AG04449 (cell line): ENCODE results near the gene KLHL29.

Experiments
- CTCF ChIA-PET: fragments of 350-600 bp; formaldehyde crosslinking; extraction: SDS; loops from one replicate; lab custom pipeline; 2021; ENCODE audit warnings: antibody characterized with exemption; lab: Yijun Ruan, JAX
- POLR2A ChIA-PET: fragments of 400-600, 350-600 bp; formaldehyde crosslinking; extraction: SDS; loops from one replicate; lab custom pipeline; 2020; ENCODE audit warnings: antibody characterized with exemption, inconsistent platforms; lab: Yijun Ruan, JAX
- DNase-seq: peaks from one replicate; pipeline ENCODE4 v3.0.0-alpha.2; 2010; ENCODE audit warnings: low read depth, low spot score
- H3K4me3 ChIP-seq: 2 replicates; pipeline ENCODE4 v1.5.1; 2011; ENCODE audit warnings: low read depth, mild to moderate bottlenecking, control low read depth, low read length
- TF ChIP-seq, protein P1 (sequence below): IDR thresholded peaks from one replicate; pipeline ENCODE4 v1.5.1; 2011; ENCODE audit warnings: mild to moderate bottlenecking, moderate library complexity, low read length, control low read depth, inconsistent platforms; ENCODE audit not compliant: insufficient read depth; ENCODE audit errors: missing control alignments

KLHL29 gene

DNA sequence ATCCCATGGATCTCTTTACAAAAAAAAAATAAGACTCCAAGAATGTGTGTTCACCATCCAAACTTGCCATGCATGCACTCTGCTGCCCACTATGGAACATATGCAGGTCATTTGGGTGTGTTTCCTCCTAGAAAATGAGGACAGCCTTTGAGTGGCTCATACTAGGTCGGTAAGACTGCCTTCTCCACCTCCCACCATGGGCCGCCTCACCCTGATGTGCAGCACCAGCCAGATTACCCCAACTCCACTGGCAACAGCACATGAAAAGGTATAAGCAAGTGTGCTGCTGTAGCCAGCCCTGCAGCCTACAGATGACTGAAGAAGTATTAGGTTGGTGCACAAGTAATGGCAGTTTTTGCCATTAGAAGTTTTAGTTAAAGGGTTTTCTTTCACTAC lies 327.8 kb downstream of the KLHL29 start:
- no peak overlapping the region for H3K4me3 ChIP-seq
- TF ChIP-seq, protein P1, sequence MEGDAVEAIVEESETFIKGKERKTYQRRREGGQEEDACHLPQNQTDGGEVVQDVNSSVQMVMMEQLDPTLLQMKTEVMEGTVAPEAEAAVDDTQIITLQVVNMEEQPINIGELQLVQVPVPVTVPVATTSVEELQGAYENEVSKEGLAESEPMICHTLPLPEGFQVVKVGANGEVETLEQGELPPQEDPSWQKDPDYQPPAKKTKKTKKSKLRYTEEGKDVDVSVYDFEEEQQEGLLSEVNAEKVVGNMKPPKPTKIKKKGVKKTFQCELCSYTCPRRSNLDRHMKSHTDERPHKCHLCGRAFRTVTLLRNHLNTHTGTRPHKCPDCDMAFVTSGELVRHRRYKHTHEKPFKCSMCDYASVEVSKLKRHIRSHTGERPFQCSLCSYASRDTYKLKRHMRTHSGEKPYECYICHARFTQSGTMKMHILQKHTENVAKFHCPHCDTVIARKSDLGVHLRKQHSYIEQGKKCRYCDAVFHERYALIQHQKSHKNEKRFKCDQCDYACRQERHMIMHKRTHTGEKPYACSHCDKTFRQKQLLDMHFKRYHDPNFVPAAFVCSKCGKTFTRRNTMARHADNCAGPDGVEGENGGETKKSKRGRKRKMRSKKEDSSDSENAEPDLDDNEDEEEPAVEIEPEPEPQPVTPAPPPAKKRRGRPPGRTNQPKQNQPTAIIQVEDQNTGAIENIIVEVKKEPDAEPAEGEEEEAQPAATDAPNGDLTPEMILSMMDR: no peak
- ChIA-PET CTCF (no interaction called here), POLR2A (no interaction called here)
- DNase-seq: no peak

DNA sequence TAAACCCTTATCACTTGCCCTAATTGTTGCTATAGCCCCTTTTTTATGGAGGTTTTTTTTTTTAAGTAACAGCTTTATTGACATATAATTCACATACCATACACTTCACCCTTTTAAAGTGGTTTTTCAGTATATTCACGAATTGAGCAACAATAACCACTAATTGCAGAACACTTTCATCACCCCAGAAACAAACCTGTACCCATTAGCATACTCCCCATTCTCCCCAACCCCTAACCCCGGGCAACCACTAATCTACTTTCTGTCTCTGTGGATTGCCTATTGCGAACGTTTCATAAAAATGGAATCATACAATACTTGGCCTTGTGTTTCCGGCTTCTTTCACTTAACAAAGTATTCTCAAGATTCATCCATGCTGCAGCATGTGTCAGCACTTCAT lies 328.4 kb downstream of the KLHL29 start:
- ChIA-PET CTCF (interaction anchor here (0.7 kb wide), 1 partner anchor 168 kb away, joined by 3 read pairs; no protein-coding TSS in a partner anchor), POLR2A (no interaction called here)
- TF ChIP-seq, protein P1: no peak
- no peak overlapping the region for H3K4me3 ChIP-seq
- DNase-seq: no peak

DNA sequence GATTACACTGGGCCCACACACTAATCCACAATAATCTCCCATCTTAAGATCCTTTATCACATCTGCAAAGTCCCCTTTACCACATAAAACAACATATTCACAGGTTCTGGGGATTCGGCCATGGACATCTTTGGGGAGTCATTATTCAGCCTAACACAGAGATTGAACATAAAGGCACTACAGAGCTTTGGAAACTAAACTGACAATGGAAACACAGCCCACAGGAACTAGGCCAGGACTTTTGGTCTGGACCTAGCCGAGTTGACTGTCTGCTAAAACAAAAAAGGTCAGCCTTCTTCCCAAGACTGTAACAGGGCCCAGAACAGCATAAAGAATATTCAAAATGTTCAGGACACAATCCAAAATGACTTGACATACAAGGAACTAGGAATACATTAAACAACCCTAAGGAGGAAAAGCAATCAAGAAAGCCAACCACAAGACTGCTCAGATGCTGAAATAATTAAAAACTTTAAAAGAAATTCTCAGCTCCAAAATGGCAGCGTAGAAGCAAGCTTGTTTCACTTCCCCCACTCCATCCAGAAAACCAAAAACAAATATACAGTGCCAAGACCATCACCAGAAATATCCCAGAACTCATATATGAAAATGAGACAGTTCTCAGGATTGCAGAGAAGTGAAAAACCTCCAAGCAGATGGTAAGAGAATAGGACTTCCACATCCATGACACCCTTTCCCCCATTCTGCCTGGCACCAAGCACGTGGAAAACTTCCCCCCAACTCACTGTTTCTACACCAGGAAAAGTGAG lies 334.1 kb downstream of the KLHL29 start:
- CTCF ChIA-PET: interaction anchor here (1.6 kb wide), 1 partner anchor 12 kb away, joined by 5 read pairs; no protein-coding TSS in a partner anchor
- H3K4me3 ChIP-seq: no peak overlapping the region
- no peak for DNase-seq
- TF ChIP-seq, protein P1: no peak
- POLR2A ChIA-PET: no interaction called here

DNA sequence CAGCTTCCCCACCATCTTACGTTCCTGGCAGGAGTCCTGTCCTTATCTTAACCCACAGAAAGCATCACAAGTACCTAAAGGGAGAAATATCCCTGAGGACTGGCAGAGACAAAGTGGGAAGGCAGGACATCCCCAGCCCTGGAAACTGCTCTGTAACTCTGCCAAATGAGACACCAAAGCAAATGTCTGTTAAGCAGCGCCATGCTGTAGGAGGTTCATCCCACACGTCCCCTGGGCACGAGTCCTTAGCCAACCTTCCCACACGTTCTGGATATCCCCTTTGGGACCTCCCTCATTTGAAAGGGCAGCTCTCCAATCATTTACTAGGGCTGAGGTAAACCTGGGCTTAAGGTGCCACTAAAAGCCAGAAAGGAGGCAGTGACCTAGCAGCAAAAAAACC lies 334.7 kb downstream of the KLHL29 start:
- CTCF ChIA-PET: no interaction called here
- no peak for DNase-seq
- POLR2A ChIA-PET: no interaction called here
- TF ChIP-seq, protein P1: no peak
- no peak overlapping the region for H3K4me3 ChIP-seq

DNA sequence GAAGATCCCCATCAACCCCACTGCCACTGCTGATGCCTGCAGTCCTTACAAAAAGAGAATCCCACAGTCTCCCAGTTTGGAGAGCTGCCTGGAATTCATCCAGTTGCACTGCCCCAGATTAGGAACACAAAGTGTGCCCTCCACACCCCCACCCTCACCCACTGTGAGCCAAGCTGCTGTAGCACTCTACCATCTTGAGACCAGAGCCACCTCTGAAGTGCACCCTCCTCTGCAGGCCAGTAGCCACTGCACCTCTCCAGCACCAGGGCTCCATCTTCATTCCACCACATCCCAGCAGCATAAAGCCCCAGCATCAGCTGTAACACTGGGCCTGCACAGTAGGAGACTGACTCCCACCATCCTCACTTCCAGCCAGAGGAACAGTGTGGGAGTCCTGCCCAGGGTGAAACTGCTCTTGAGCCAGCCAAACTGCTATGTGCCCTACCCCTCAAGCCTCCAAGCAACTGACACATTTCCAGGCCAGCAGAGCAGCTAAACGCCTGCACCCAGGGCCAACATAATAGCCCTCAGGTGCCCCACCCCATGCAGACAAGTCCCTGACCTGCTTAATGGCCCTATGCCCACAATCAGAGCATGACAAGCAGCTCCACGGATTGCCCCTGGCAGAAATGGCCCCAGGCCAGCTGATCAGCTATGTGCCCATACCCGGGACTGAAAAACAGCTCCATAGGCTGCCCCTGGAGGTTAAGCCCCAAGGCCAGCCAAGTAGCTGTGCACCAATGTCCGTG lies 335.9 kb downstream of the KLHL29 start:
- ChIA-PET POLR2A (no interaction called here), CTCF (no interaction called here)
- no peak overlapping the region for H3K4me3 ChIP-seq
- no peak for DNase-seq
- TF ChIP-seq, protein P1: no peak

DNA sequence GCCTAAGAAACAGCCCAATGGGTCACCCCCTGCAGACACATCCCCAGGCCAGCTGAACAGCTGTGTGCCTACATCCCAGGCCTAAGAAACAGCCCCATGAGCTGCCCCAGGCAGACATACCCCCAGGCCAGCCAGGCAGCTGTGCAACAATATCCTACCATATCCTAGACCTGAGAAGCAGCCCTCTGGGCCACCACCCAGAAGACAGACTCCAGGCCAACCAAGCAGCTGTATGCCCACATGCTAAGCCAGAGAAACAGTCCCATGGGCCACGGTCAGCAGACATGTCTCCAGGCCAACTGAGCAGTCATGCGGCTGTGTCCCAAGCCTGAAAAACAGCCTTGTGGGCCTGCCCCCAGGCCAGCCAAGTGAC lies 336.5 kb downstream of the KLHL29 start:
- DNase-seq: no peak
- H3K4me3 ChIP-seq: no peak overlapping the region
- CTCF ChIA-PET: no interaction called here
- POLR2A ChIA-PET: no interaction called here
- TF ChIP-seq, protein P1: no peak
